GM21619 (cell line): ENCODE measurements around the gene MT1A.
"Not testable (repeated sequence)": the region's sequence is repeated elsewhere in the genome, so short reads cannot be mapped to it uniquely, and the experiment has no call there.

Experiments used
- ATAC-seq: cut with Tn5 transposase; IDR thresholded peaks from one replicate; pipeline ENCODE4 v1.9.1; 2021; ENCODE audit not compliant: unreplicated experiment

MT1A gene

DNA sequence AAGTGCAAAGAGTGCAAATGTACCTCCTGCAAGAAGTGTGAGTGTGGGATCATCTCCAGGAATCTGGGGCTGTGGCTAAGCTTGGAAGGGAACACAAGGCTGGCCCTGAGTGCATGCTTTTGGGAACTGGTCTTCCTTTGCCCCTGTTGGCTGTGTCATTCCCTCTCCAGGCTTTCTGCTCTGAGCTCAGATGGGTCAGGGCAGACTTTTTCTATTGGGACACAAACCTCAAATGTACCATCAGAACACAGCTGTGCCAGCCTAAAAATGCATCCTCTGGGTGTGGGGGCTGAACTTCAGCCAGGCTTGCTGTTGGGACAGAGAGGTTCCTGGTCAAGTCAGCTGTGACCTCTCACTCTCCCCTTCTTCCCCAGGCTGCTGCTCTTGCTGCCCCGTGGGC lies 14.1 kb downstream of the MT1A start:
- ATAC-seq, result no peak

DNA sequence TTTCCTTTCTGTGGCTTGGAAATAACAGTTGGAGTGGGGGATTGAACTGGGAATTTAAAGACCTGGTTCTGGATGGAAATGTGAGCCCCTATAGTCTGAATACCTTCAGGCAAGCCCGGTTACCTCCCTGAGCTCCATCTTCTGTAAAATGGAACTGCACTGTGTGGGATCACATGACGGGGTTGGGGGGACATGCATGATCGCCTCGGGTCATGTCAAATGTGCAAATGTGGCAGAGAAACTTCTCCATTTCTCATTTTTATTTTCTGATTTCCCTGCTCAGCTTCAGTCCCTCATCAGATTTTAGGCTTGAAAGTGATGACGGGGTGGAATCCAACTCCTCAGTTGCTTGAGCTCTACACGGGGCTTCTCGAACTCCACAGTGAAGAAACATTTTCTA lies 14.8 kb downstream of the MT1A start:
- no peak for ATAC-seq

GRCh38 chr16:56657555-56658326 lies 19.3 kb downstream of the MT1A start, which contains the start of gene MT1F:
Gene MT1F (plus strand): TSS chr16:56657959. CDS start chr16:56658059, 100 bp downstream.
- no peak for ATAC-seq

DNA sequence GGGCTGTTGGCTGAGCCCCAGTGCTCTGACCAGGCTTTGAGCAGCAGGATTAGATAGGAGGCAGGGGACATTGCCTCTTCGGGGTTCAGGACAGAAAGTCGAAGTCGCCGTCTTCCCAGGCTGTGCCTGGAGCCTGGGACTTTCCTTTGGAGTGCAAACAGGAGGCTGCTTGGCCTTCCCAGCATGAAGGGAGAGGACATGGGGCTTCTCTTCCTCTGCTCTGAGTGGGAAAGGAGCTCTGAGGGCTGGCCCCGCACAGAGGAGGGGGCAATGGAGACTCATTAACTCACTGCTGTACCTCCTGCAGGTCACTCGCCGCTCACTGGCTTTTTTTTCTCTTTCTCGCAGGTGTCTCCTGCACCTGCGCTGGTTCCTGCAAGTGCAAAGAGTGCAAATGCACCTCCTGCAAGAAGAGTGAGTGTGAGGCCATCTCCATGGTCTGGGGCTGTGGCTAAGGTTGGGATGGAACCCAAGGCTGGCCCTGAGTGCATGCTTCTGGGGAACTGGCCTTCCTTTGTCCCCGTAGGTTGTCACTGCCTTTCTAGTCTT lies 19.9 kb downstream of the MT1A start:
- ATAC-seq, result no peak

DNA sequence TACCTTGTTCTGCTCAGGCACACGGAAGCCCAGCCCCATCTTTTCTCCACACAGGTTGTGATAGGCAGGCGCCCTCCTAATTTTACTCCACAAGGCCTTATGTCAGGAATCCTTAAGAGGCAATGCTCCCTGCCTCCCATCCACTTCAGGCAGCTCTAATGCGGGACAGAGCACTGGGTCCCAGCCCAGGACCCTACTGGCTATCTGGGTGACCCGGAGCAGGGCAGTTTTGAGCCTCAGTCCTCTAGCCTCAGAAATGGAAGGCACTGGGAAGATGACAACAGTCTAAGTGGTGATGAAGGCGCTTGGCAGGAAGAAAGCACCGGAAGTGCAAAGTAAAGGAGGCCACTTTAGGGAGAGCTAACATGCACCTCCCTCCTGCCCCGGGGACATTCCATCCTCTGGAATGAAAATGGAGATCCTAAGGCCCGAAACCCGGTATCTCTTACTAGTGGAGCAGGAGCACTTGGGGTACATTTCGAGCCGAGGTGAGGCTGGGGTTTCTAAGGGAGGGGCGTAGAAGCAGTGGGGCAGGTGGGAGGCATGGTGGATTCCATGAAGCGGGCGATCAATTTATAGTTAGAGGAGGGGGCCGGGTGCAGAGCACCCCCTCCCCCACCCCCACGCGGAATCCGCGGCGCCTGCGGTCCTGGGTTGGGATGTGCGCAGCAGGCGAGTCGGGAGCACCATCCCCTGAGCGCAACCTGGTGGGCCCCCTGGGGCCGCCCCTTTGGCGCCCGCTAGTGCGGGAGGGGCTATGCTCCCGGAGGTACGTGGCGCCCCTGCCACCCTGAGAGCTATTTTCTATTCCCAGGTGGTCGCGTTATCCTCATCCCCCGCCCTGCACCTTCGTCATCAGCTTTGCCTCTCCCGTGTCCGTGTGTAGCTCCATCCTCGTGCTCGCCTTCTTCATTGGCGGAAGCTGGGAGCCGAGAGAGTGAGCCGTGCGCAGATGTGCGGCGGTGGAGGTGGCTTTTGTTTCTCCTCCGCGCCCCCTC lies 24.2 kb downstream of the MT1A start:
- ATAC-seq, result no peak

DNA sequence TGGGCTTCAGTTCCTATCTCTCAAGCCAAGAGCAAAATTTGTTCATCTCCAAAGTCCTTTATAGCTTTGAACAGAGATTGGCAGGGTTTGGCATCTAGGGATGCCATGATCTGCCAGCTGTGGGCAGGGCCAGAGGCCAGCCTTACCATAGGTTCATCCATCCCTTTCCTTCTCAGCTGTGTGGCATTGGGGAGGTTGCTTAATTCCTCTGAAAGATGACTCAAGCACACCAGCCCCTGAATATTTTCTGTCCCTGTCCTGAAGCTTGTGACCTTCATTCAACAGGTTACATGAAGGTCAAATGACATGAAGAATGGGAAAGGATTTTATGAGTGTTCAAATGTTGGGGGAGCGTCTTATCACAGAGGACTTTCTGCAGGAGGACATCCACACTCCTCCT lies 26.0 kb downstream of the MT1A start:
- ATAC-seq, result no peak

DNA sequence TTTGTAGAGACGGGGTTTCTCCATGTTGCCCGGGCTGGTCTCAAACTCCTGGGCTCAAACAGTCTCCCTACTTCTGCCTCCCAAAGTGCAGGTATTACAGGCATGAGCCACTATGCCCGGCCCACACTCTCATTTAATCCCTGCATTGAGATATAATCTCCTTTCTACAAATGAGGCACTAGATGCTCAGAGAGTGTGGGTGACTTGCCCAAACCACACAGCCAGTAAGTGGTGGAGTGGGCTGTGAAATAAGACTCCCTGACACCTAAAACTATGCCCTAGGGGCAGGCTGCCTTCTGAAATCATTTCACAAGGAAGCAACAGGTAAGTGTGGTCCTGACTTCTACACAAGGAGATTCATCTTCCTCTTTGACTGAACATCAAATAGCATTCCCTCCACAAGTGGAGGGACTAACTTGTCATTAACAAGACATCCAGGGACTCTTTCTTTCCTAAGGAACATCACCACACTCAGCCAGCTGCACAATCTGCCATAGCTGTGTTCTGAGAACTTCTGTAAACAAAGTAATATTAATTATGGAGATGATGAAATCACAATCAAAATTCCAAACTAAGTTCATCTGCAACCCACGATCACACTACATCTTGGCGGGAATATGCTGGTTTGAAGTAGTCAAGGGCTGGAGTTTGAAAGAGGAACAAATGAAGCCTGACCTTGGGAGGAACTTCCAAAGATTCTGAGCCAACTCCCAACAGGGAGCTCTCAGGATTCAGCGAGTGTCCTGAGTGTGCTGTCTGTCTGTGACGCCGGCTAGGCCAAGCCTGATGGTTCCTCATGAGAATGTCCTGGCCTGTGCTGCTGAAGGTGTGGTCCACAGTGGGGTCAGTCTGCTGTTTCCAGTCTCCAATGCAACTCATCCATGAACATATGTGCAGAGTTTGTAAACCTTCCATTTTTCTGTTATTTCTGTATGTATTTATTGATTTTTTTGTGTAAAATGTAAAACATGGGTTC lies 27.1 kb downstream of the MT1A start:
- not testable (repeated sequence) for ATAC-seq

DNA sequence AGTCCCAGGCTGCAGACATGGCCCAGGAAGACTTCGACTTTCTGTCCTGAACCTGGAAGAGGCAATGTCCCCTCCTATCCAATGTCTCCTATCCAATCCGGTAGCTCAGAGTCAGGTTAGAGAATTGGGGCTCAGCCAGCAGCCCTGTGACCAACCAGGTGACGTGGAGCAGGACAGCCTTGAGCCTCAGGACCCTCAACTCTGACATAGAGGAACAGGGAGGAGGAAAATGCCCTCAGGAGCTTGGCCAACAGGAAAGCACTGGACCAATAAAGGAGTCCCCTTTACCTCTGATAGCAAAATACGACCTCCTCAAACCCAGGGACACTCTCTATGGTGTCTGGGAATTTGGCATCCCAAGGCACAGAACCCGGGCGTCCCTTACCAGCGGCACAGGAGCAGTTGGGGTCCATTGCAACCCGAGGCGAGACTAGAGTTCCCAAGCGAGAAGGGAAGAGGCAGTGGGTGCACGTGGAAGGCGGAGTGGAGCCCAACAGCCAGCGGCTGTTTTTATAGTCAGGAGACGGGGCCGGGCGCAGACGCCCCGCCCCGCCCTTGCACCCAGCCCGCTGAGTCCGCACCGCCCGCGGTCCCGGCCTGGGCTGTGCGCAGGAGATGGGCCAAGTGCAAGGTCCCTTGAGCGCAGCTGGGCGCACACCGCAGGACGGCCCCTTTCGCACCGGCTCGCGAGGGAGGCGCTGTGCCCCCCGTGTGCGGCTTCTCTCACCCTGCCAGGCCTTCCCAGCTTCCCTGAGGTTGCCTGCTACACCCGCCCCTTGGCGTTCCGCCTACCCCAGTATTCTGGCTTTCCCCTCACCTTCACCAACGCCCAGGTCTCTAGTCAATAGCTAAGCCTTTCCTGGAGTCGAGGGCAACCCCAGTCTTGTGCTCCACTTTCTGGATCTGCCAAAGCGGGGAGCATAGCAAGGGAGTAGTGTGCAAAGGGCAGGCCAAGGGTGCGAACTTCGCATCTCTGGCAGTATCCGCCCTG lies 29.4 kb downstream of the MT1A start, which contains the start of gene MT1G:
TSS of gene MT1G (minus strand) at position 485 of the 991 bp plus-strand sequence. CDS start at position 413, 72 bp downstream.
- ATAC-seq, result no peak

DNA sequence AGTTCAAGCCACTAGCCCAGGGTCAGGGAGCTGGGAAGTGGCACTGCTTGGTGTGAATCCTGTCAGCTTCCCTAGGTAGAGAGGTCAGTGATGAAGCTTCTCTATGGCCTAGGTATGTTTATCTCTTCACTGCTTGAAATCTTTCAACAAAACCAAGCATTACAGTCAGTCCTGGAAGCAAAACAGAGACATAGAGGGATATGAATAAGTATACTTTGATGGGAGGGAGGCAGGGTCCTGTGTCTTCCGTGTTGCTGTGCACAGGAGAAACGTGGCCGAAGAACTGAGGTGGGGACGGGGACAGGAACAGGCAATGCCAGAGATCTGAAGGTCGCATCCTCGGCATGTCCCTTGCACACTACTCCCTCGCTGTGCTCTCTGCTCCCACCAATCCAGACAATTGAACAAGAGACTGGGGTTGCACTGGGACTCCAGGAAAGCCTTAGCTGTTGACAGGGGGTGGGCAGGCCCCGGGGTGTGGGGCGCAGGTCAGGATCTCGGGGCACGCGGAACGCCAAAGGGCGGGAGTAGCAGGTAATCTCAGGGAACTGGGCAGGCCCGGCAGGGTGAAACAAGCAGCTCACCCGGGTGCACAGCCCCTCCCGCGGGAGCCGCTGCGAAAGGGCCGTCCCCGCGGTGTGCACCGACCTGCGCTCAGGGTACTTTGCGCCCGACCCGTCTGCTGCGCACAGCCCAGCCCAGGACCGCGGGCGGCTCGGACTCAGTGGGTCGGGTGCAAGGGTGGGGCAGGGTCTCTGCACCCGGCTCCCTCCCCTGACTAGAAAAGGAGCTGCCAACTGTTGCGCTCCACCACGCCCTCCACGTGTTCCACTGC lies 30.8 kb downstream of the MT1A start, which contains the start of gene MT1H:
TSS of gene MT1H (plus strand) at position 810 of the 835 bp plus-strand sequence. CDS start 71 bp downstream, outside the sequence.
- ATAC-seq, result no peak

GRCh38 chr16:56669840-56670619 lies 31.6 kb downstream of the MT1A start:
- ATAC-seq, result no peak

GRCh38 chr16:56670620-56670934 lies 32.1 kb downstream of the MT1A start:
- ATAC-seq, result no peak

GRCh38 chr16:56671691-56672090 lies 33.2 kb downstream of the MT1A start:
- not testable (repeated sequence) for ATAC-seq

DNA sequence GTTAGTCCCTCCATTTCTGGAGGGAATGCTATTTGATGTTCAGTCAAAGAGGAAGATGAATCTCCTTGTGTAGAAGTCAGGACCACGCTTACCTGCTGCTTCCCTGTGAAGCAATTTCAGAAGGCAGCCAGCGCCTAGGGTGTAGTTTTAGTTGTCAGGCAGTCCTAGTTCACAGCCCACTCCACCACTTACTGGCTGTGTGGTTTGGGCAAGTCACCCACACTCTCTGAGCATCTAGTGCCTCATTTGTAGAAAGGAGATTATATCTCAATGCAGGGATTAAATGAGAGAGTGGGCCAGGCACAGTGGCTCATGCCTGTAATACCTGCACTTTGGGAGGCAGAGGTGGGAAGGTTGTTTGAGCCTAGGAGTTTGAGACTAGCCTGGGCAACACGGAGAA lies 33.7 kb downstream of the MT1A start:
- ATAC-seq, result not testable (repeated sequence)

DNA sequence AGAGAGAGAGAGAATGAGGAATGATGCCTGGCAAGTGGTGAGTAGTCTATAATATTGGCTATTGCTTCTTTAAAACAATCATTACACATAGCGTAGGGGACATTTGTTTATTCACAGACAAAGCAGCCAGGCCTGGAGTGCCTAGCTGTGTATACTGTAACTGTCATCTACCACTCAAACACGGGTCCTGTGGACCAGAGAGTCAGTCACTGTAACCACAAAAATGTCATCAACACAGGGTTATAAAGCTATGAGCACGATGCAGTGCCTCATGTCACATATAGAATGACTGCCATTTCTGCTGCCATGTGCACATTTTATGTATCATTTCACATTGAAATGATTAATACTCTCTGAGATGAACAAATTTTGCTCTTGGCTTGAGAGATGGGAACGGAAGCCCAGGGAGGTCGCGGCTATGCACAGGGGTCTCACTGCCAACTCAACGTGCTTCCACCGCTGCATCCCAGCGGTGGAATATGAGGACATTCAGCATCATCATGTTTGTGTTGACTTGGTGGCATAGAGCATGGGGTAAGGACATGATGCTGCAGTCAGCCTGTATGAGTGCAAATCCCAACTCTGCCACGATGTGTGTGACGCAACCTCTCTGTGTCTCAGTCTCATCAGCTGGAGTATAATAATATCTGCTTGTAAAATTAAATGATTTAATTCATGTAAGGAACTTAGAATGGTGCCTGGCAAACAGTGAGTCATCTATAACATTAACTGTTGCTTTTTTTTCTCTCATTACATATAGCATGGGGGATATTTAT lies 34.5 kb downstream of the MT1A start:
- no peak for ATAC-seq

DNA sequence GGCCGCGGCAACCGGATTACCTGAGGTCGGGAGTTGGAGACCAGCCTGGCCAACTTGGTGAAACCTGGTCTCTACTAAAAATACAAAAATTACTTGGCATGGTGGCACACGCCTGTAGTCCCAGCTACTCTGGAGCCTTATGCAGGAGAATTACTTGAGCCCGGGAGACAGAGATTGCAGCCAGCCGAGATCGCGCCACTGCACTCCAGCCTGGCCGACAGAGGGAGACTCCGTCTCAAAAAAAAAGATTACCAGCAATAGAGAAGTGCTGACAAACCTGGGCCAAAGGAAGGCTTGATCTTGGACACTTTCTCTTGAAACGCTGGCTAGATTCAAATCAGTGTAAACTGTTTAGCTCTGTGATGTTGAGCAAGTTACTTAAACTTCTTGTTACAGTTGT lies 35.5 kb downstream of the MT1A start:
- no peak for ATAC-seq

DNA sequence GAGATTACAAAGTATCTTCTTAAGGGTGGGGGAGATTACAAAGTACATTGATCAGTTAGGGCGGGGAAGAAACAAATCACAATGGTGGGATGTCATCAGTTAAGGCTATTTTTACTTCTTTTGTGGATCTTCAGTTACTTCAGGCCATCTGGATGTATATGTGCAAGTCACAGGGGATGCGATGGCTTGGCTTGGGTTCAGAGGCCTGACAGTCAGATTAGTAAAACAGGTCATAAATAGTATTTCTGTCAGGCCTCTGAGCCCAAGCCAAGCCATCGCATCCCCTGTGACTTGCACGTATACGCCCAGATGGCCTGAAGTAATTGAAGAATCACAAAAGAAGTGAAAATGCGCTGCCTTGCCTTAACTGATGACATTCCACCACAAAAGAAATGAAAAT lies 36.1 kb downstream of the MT1A start:
- ATAC-seq, result not testable (repeated sequence)
